Mesenchymal stem cell (in vitro differentiated cells and primary cell): ENCODE data around the gene B9D1.
A peak's percentile ranks its signal among the peaks of the same experiment; 100 is the strongest.

Source experiments
- DNase-seq: peaks from one replicate; pipeline ENCODE4 v3.0.0-alpha.2; 2013
- H2AFZ ChIP-seq: one replicate; pipeline ENCODE4 v1.6.1; 2013; ENCODE audit warnings: low read depth, mild to moderate bottlenecking, control low read depth, inconsistent platforms, low read length, moderate library complexity
- H2AK5ac ChIP-seq: 2 replicates; pipeline ENCODE4 v1.6.1; 2013; ENCODE audit warnings: low read length, moderate library complexity, mild to moderate bottlenecking, inconsistent platforms; ENCODE audit not compliant: severe bottlenecking
- H2BK120ac ChIP-seq: one replicate; pipeline ENCODE4 v1.6.1; 2013; ENCODE audit warnings: low read depth, mild to moderate bottlenecking, inconsistent platforms, low read length, moderate library complexity
- H2BK12ac ChIP-seq, 2 experiments: one replicate each; pipeline ENCODE4 v1.6.1; 2013; ENCODE audit warnings: inconsistent platforms in 2 of 2, low read length in 2 of 2, mild to moderate bottlenecking in 2 of 2, moderate library complexity in 2 of 2, control low read depth in 1 of 2
- H2BK15ac ChIP-seq: one replicate; pipeline ENCODE4 v1.6.1; 2013; ENCODE audit warnings: mild to moderate bottlenecking, low read depth, inconsistent platforms; ENCODE audit not compliant: poor library complexity, severe bottlenecking
- H2BK5ac ChIP-seq: 2 replicates; pipeline ENCODE4 v1.6.1; 2013; ENCODE audit warnings: low read depth, mild to moderate bottlenecking, low read length, control low read depth, inconsistent platforms; ENCODE audit not compliant: poor library complexity, severe bottlenecking
- H3K14ac ChIP-seq, 2 experiments: one replicate each; pipeline ENCODE4 v1.6.1; 2013; ENCODE audit warnings: inconsistent platforms in 2 of 2, low read length in 2 of 2, control low read depth in 1 of 2, mild to moderate bottlenecking in 1 of 2, moderate library complexity in 1 of 2
- H3K18ac ChIP-seq, 2 experiments: one replicate each; pipeline ENCODE4 v1.6.1; 2013; ENCODE audit warnings: inconsistent platforms in 2 of 2, low read length in 2 of 2, control low read depth in 1 of 2, low read depth in 1 of 2, mild to moderate bottlenecking in 1 of 2
- H3K23ac ChIP-seq, 2 experiments: one replicate each; pipeline ENCODE4 v1.6.1; 2013; ENCODE audit warnings: inconsistent platforms in 2 of 2, low read length in 2 of 2, mild to moderate bottlenecking in 2 of 2, moderate library complexity in 2 of 2, control low read depth in 1 of 2
- H3K27ac ChIP-seq: 2 replicates; pipeline ENCODE4 v1.5.1; 2013; ENCODE audit warnings: mild to moderate bottlenecking, moderate library complexity, low read length, control low read depth, inconsistent platforms; ENCODE audit not compliant: poor library complexity, severe bottlenecking
- H3K27me3 ChIP-seq, 2 experiments: 2 replicates each; pipeline versions ENCODE4 v1.6.1 to v1.7.0; 2013; ENCODE audit warnings: low read length in 2 of 2, mild to moderate bottlenecking in 2 of 2, moderate library complexity in 2 of 2, control low read depth in 1 of 2, inconsistent platforms in 1 of 2; ENCODE audit not compliant: control insufficient read depth in 1 of 2, insufficient read depth in 1 of 2
- H3K36me3 ChIP-seq, 2 experiments: 2 replicates each; pipeline versions ENCODE4 v1.6.1 to v1.7.0; 2013; ENCODE audit warnings: low read length in 2 of 2, control low read depth in 1 of 2, inconsistent platforms in 1 of 2, low read depth in 1 of 2, mild to moderate bottlenecking in 1 of 2; ENCODE audit not compliant: insufficient read depth in 2 of 2, control insufficient read depth in 1 of 2
- H3K4ac ChIP-seq, 2 experiments: one replicate each; pipeline ENCODE4 v1.6.1; 2013; ENCODE audit warnings: inconsistent platforms in 2 of 2, low read length in 2 of 2, mild to moderate bottlenecking in 2 of 2, moderate library complexity in 2 of 2, control low read depth in 1 of 2, low read depth in 1 of 2
- H3K4me1 ChIP-seq: 2 replicates; pipeline ENCODE4 v1.6.1; 2013; ENCODE audit warnings: low read depth, low read length, control low read depth; ENCODE audit not compliant: control insufficient read depth, insufficient read depth
- H3K4me2 ChIP-seq: 2 replicates; pipeline ENCODE4 v1.6.1; 2013; ENCODE audit warnings: low read length, mild to moderate bottlenecking, inconsistent platforms; ENCODE audit not compliant: poor library complexity, severe bottlenecking
- H3K4me3 ChIP-seq, 2 experiments: 2 replicates each; pipeline versions ENCODE4 v1.5.1 to v1.7.0; 2013; ENCODE audit warnings: low read length in 2 of 2, mild to moderate bottlenecking in 2 of 2, control low read depth in 1 of 2, low read depth in 1 of 2; ENCODE audit not compliant: insufficient read depth in 1 of 2
- H3K79me1 ChIP-seq: replicated peaks from 2 replicates; pipeline ENCODE4 v1.6.1; 2013; ENCODE audit warnings: mild to moderate bottlenecking, control low read depth, low read length, inconsistent platforms; ENCODE audit not compliant: poor library complexity, severe bottlenecking
- H3K9ac ChIP-seq: 2 replicates; pipeline ENCODE4 v1.7.0; 2013; ENCODE audit warnings: mild to moderate bottlenecking, low read length, moderate library complexity
- H3K9me3 ChIP-seq: 2 replicates; pipeline ENCODE4 v1.7.0; 2013; ENCODE audit warnings: mild to moderate bottlenecking, low read length; ENCODE audit not compliant: control insufficient read depth
- H4K8ac ChIP-seq: one replicate; pipeline ENCODE4 v1.6.1; 2013; ENCODE audit warnings: inconsistent platforms, mild to moderate bottlenecking, low read length, moderate library complexity
- H4K91ac ChIP-seq: one replicate; pipeline ENCODE4 v1.6.1; 2013; ENCODE audit warnings: mild to moderate bottlenecking, low read length, inconsistent platforms
- WGBS: methylation state at CpG from one replicate; pipeline ENCODE4 v1.1.7; 2013; ENCODE audit warnings: mixed read lengths; 5-methylcytosine and 5-hydroxymethylcytosine counted together

Gene B9D1

GRCh38 chr17:19361944-19362276 is 613 bp downstream of the B9D1 start:
- 33% methylated on average over 16 of the region's 16 CpGs for WGBS
- no peak overlapping the region for H2BK5ac ChIP-seq
- H3K4me2 ChIP-seq = peak overlapping the region; percentile 72
- no peaks in the 10 kb centered on the region for H3K9me3 ChIP-seq
- peak overlapping the region; percentile 52 for H4K91ac ChIP-seq
- H3K4ac ChIP-seq = peak overlapping the region; percentile 68 to 74
- H3K79me1 ChIP-seq = peaks cover 17% of the 10 kb centered on the region
- H3K36me3 ChIP-seq = peaks cover 16 to 31% of the 10 kb centered on the region in 2 experiments
- H2AK5ac ChIP-seq = peak overlapping the region; percentile 5
- peak overlapping the region; percentile 75 for H2AFZ ChIP-seq
- no peak overlapping the region for H3K23ac ChIP-seq
- H2BK12ac ChIP-seq = peak overlapping the region in 1 of 2 experiments; percentile 64
- peak overlapping the region; percentile 23 for H2BK120ac ChIP-seq
- no peak overlapping the region for H3K27ac ChIP-seq
- H2BK15ac ChIP-seq = no peak overlapping the region
- peaks cover 18% of the 10 kb centered on the region for H3K4me1 ChIP-seq
- peak overlapping the region in 1 of 2 experiments; percentile 89 for H3K14ac ChIP-seq
- H4K8ac ChIP-seq = peak overlapping the region; percentile 84
- H3K4me3 ChIP-seq = peak overlapping the region; percentile 59 to 90
- H3K9ac ChIP-seq = peak overlapping the region; percentile 89
- no peaks in the 10 kb centered on the region for H3K27me3 ChIP-seq
- DNase-seq = no peak
- H3K18ac ChIP-seq = peak overlapping the region; percentile 73 to 86

DNA sequence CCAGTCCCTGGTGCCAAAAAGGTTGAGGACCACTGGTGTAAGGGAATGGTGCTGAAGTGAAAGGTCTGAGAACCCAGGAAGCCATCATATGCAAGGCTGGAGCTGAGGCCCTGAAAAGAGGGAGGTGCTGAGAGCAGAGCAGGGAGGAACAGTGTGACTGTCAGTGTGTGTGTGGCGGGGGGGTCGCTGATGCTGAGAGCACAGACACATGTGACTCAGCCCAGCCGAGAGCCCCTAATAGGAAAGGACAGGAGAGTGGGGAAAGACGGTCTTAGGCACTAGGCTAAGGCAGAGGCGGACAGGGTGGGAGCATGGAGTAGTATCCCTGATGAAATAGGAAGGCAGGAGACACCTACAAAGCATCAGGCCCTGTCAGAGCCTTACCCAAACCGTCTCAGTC is 1.2 kb downstream of the B9D1 start:
- no peak overlapping the region for H3K4ac ChIP-seq
- H3K14ac ChIP-seq = peak overlapping the region in 1 of 2 experiments; percentile 26
- H2AFZ ChIP-seq = no peak overlapping the region
- H3K9ac ChIP-seq = peak overlapping the region; percentile 89
- H3K4me1 ChIP-seq = peaks cover 18% of the 10 kb centered on the region
- H3K9me3 ChIP-seq = no peaks in the 10 kb centered on the region
- H2AK5ac ChIP-seq = no peak overlapping the region
- peak; percentile 46 for DNase-seq
- no peak overlapping the region for H2BK15ac ChIP-seq
- WGBS = 83% methylated on average over 2 of the region's 6 CpGs
- H3K23ac ChIP-seq = no peak overlapping the region
- H4K91ac ChIP-seq = peak overlapping the region; percentile 14
- H3K4me3 ChIP-seq = peak overlapping the region in 1 of 2 experiments; percentile 90
- no peak overlapping the region for H3K18ac ChIP-seq
- H3K36me3 ChIP-seq = peaks cover 22 to 33% of the 10 kb centered on the region in 2 experiments
- H3K4me2 ChIP-seq = no peak overlapping the region
- H2BK120ac ChIP-seq = no peak overlapping the region
- peak overlapping the region in 1 of 2 experiments; percentile 75 for H2BK12ac ChIP-seq
- no peak overlapping the region for H2BK5ac ChIP-seq
- H3K79me1 ChIP-seq = peaks cover 17% of the 10 kb centered on the region
- H4K8ac ChIP-seq = no peak overlapping the region
- H3K27me3 ChIP-seq = no peaks in the 10 kb centered on the region
- H3K27ac ChIP-seq = no peak overlapping the region

DNA sequence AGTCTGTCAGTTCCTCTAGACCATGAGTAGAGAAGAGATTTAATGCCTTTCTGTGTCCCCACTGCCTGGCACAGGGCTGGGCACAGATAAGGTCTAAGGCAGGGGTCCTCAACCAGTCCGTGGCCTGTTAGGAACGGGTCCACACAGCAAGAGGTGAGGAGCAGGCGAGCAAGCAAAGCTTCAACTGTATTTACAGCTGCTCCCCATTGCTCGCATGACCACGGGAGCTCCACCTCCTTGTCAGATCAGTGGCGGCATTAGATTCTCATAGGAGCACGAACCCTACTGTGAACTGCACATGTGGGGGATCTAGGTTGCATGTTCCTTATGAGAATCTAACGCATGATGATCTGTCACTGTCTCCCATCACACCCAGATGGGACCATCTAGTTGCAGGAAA is 1.8 kb downstream of the B9D1 start:
- H3K4ac ChIP-seq = no peak overlapping the region
- H3K9ac ChIP-seq = no peak overlapping the region
- 95% methylated on average over 7 of the region's 8 CpGs for WGBS
- peaks cover 17% of the 10 kb centered on the region for H3K79me1 ChIP-seq
- no peak overlapping the region for H2AK5ac ChIP-seq
- no peak overlapping the region for H3K27ac ChIP-seq
- H3K23ac ChIP-seq = no peak overlapping the region
- DNase-seq = no peak
- H2BK15ac ChIP-seq = no peak overlapping the region
- no peak overlapping the region for H2AFZ ChIP-seq
- H3K4me3 ChIP-seq = no peak overlapping the region
- no peak overlapping the region for H3K18ac ChIP-seq
- no peaks in the 10 kb centered on the region for H3K9me3 ChIP-seq
- H2BK120ac ChIP-seq = no peak overlapping the region
- H4K8ac ChIP-seq = no peak overlapping the region
- H2BK12ac ChIP-seq = no peak overlapping the region
- H4K91ac ChIP-seq = no peak overlapping the region
- H3K36me3 ChIP-seq = peaks cover 22 to 33% of the 10 kb centered on the region in 2 experiments
- H3K4me2 ChIP-seq = no peak overlapping the region
- no peaks in the 10 kb centered on the region for H3K27me3 ChIP-seq
- peaks cover 18% of the 10 kb centered on the region for H3K4me1 ChIP-seq
- H3K14ac ChIP-seq = no peak overlapping the region
- H2BK5ac ChIP-seq = no peak overlapping the region

DNA sequence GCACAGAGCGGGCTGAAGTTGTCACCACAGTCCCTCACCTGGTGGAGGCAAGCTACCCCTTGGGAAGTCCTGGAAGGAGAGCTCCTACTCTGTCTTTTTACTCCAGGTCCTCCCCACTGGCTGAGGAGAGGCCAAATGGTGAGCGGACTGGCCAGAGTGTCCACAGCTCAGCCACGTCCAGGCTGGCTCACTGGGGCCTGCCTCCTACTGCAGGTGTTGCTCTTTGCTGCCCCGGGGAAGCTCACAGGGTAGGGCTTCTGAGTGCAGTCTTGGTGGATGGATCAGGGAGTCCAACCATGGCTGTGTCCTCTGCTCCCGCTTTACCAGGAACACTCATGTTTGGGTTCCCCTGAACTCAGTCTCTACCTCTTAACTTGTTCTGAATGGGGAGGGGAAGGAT is 2.7 kb downstream of the B9D1 start:
- Histone ChIP-seq H2BK12ac (no peak overlapping the region), H2BK15ac (no peak overlapping the region), H3K23ac (no peak overlapping the region), H4K91ac (peak overlapping the region; percentile 37), H3K79me1 (peaks cover 17% of the 10 kb centered on the region), H2BK5ac (no peak overlapping the region), H2AFZ (no peak overlapping the region), H2AK5ac (no peak overlapping the region), H4K8ac (no peak overlapping the region), H3K36me3 (peaks cover 22 to 33% of the 10 kb centered on the region in 2 experiments), H3K18ac (no peak overlapping the region), H3K4me3 (no peak overlapping the region), H3K4me2 (no peak overlapping the region), H3K4me1 (peaks cover 16% of the 10 kb centered on the region), H3K9ac (no peak overlapping the region), H2BK120ac (no peak overlapping the region), H3K27me3 (no peaks in the 10 kb centered on the region), H3K9me3 (no peaks in the 10 kb centered on the region), H3K27ac (no peak overlapping the region), H3K14ac (no peak overlapping the region), H3K4ac (no peak overlapping the region)
- 96% methylated on average over 5 of the region's 5 CpGs for WGBS
- no peak for DNase-seq
